ENCODE results near the gene CENPO.
A peak's percentile ranks its signal among the peaks of the same experiment; 100 is the strongest.

Gene CENPO

GRCh38 chr2:24792874-24793760, at the start of gene CENPO, which contains the start of gene PTRHD1:
Gene CENPO (plus strand): TSS chr2:24793425. CDS start chr2:24793920, 495 bp downstream.
Gene PTRHD1 (minus strand): TSS chr2:24793391. CDS start chr2:24793377, 14 bp downstream.
- Histone ChIP-seq H3K27me3 (ENCODE audit: insufficient read depth, low read length) (no peaks in the 10 kb centered on the region), H3K79me2 (ENCODE audit: control insufficient read depth, insufficient read depth, low read length, unreplicated experiment) (peaks cover 48% of the 10 kb centered on the region), H3K4me3 (ENCODE audit: low read depth, low read length) (peak within 1 kb of the TSS; percentile 82), H2AFZ (ENCODE audit: low read length, unreplicated experiment) (peak within 1 kb of the TSS; percentile 71), H3K27ac (ENCODE audit: low read depth, low read length) (peak within 1 kb of the TSS; percentile 89), H3K36me3 (ENCODE audit: insufficient read depth, low read length) (peaks cover 12% of the 10 kb centered on the region), H3K4me1 (ENCODE audit: control insufficient read depth, insufficient read depth, low read length, unreplicated experiment) (peaks cover 18% of the 10 kb centered on the region)

GRCh38 chr2:24743924-24744323, 49.3 kb upstream of the CENPO start:
- no peaks in the 10 kb centered on the region for H3K79me2 ChIP-seq (ENCODE audit: control insufficient read depth, insufficient read depth, low read length, unreplicated experiment)
- peaks cover 5% of the 10 kb centered on the region for H3K4me1 ChIP-seq (ENCODE audit: control insufficient read depth, insufficient read depth, low read length, unreplicated experiment)
- H2AFZ ChIP-seq (ENCODE audit: low read length, unreplicated experiment): no peak overlapping the region
- H3K27me3 ChIP-seq (ENCODE audit: insufficient read depth, low read length): no peaks in the 10 kb centered on the region
- no peak overlapping the region for H3K27ac ChIP-seq (ENCODE audit: low read depth, low read length)
- H3K36me3 ChIP-seq (ENCODE audit: insufficient read depth, low read length): 0 out of 2 replicates have a peak, but pooled peaks cover 4% of the 10 kb centered on the region
- H3K4me3 ChIP-seq (ENCODE audit: low read depth, low read length): no peak overlapping the region

- H3K27me3 ChIP-seq (ENCODE audit: insufficient read depth, low read length): no peaks in the 10 kb centered on the region
- no peak overlapping the region for H2AFZ ChIP-seq (ENCODE audit: low read length, unreplicated experiment)
- H3K79me2 ChIP-seq (ENCODE audit: control insufficient read depth, insufficient read depth, low read length, unreplicated experiment): no peaks in the 10 kb centered on the region
- H3K36me3 ChIP-seq (ENCODE audit: insufficient read depth, low read length): 0 out of 2 replicates have a peak, but pooled peaks cover 4% of the 10 kb centered on the region
- no peak overlapping the region for H3K4me3 ChIP-seq (ENCODE audit: low read depth, low read length)
- peaks cover 4% of the 10 kb centered on the region for H3K4me1 ChIP-seq (ENCODE audit: control insufficient read depth, insufficient read depth, low read length, unreplicated experiment)
- H3K27ac ChIP-seq (ENCODE audit: low read depth, low read length): no peak overlapping the region
Observed at GRCh38 chr2:24744356-24744755, 48.9 kb upstream of the CENPO start.

- Histone ChIP-seq H3K4me1 (ENCODE audit: control insufficient read depth, insufficient read depth, low read length, unreplicated experiment) (no peaks in the 10 kb centered on the region), H3K27ac (ENCODE audit: low read depth, low read length) (no peak overlapping the region), H2AFZ (ENCODE audit: low read length, unreplicated experiment) (no peak overlapping the region)
Observed at GRCh38 chr2:24745825-24746224, 47.4 kb upstream of the CENPO start.

GRCh38 chr2:24747299-24747698, 45.9 kb upstream of the CENPO start:
- Histone ChIP-seq H3K79me2 (ENCODE audit: control insufficient read depth, insufficient read depth, low read length, unreplicated experiment) (no peaks in the 10 kb centered on the region), H3K36me3 (ENCODE audit: insufficient read depth, low read length) (no peaks in the 10 kb centered on the region), H2AFZ (ENCODE audit: low read length, unreplicated experiment) (no peak overlapping the region), H3K27ac (ENCODE audit: low read depth, low read length) (no peak overlapping the region), H3K4me3 (ENCODE audit: low read depth, low read length) (no peak overlapping the region), H3K27me3 (ENCODE audit: insufficient read depth, low read length) (no peaks in the 10 kb centered on the region), H3K4me1 (ENCODE audit: control insufficient read depth, insufficient read depth, low read length, unreplicated experiment) (no peaks in the 10 kb centered on the region)

More at GRCh38 chr2:24745825-24746224, 47.4 kb upstream of the CENPO start:
- no peaks in the 10 kb centered on the region for H3K27me3 ChIP-seq (ENCODE audit: insufficient read depth, low read length)
- H3K36me3 ChIP-seq (ENCODE audit: insufficient read depth, low read length): 0 out of 2 replicates have a peak, but pooled peaks cover 4% of the 10 kb centered on the region
- H3K79me2 ChIP-seq (ENCODE audit: control insufficient read depth, insufficient read depth, low read length, unreplicated experiment): no peaks in the 10 kb centered on the region
- H3K4me3 ChIP-seq (ENCODE audit: low read depth, low read length): no peak overlapping the region

GRCh38 chr2:24749069-24749691, 44.0 kb upstream of the CENPO start:
- no peak overlapping the region for H3K4me3 ChIP-seq (ENCODE audit: low read depth, low read length)
- H3K79me2 ChIP-seq (ENCODE audit: control insufficient read depth, insufficient read depth, low read length, unreplicated experiment): no peaks in the 10 kb centered on the region
- H3K4me1 ChIP-seq (ENCODE audit: control insufficient read depth, insufficient read depth, low read length, unreplicated experiment): no peaks in the 10 kb centered on the region
- H3K27me3 ChIP-seq (ENCODE audit: insufficient read depth, low read length): no peaks in the 10 kb centered on the region
- H3K27ac ChIP-seq (ENCODE audit: low read depth, low read length): no peak overlapping the region
- H3K36me3 ChIP-seq (ENCODE audit: insufficient read depth, low read length): no peaks in the 10 kb centered on the region
- H2AFZ ChIP-seq (ENCODE audit: low read length, unreplicated experiment): no peak overlapping the region

GRCh38 chr2:24754985-24755705, 38.1 kb upstream of the CENPO start:
- Histone ChIP-seq H3K27ac (ENCODE audit: low read depth, low read length) (no peak overlapping the region), H3K4me1 (ENCODE audit: control insufficient read depth, insufficient read depth, low read length, unreplicated experiment) (no peaks in the 10 kb centered on the region), H3K79me2 (ENCODE audit: control insufficient read depth, insufficient read depth, low read length, unreplicated experiment) (no peaks in the 10 kb centered on the region), H3K36me3 (ENCODE audit: insufficient read depth, low read length) (no peaks in the 10 kb centered on the region), H3K27me3 (ENCODE audit: insufficient read depth, low read length) (no peaks in the 10 kb centered on the region), H3K4me3 (ENCODE audit: low read depth, low read length) (no peak overlapping the region), H2AFZ (ENCODE audit: low read length, unreplicated experiment) (no peak overlapping the region)

GRCh38 chr2:24756789-24757188, 36.4 kb upstream of the CENPO start:
- H3K36me3 ChIP-seq (ENCODE audit: insufficient read depth, low read length): no peaks in the 10 kb centered on the region
- no peak overlapping the region for H3K4me3 ChIP-seq (ENCODE audit: low read depth, low read length)

GRCh38 chr2:24761866-24762265, 31.4 kb upstream of the CENPO start:
- no peaks in the 10 kb centered on the region for H3K27me3 ChIP-seq (ENCODE audit: insufficient read depth, low read length)
- no peak overlapping the region for H2AFZ ChIP-seq (ENCODE audit: low read length, unreplicated experiment)
- no peak overlapping the region for H3K27ac ChIP-seq (ENCODE audit: low read depth, low read length)
- no peaks in the 10 kb centered on the region for H3K79me2 ChIP-seq (ENCODE audit: control insufficient read depth, insufficient read depth, low read length, unreplicated experiment)
- no peak overlapping the region for H3K4me3 ChIP-seq (ENCODE audit: low read depth, low read length)
- peaks cover 8% of the 10 kb centered on the region; the same call in 1 of the 2 replicates for H3K36me3 ChIP-seq (ENCODE audit: insufficient read depth, low read length)
- no peaks in the 10 kb centered on the region for H3K4me1 ChIP-seq (ENCODE audit: control insufficient read depth, insufficient read depth, low read length, unreplicated experiment)

More at GRCh38 chr2:24756789-24757188, 36.4 kb upstream of the CENPO start:
- H3K79me2 ChIP-seq (ENCODE audit: control insufficient read depth, insufficient read depth, low read length, unreplicated experiment): no peaks in the 10 kb centered on the region
- no peaks in the 10 kb centered on the region for H3K4me1 ChIP-seq (ENCODE audit: control insufficient read depth, insufficient read depth, low read length, unreplicated experiment)
- no peak overlapping the region for H2AFZ ChIP-seq (ENCODE audit: low read length, unreplicated experiment)
- H3K27ac ChIP-seq (ENCODE audit: low read depth, low read length): no peak overlapping the region
- no peaks in the 10 kb centered on the region for H3K27me3 ChIP-seq (ENCODE audit: insufficient read depth, low read length)

- Histone ChIP-seq H3K79me2 (ENCODE audit: control insufficient read depth, insufficient read depth, low read length, unreplicated experiment) (no peaks in the 10 kb centered on the region), H3K27me3 (ENCODE audit: insufficient read depth, low read length) (no peaks in the 10 kb centered on the region), H2AFZ (ENCODE audit: low read length, unreplicated experiment) (no peak overlapping the region), H3K27ac (ENCODE audit: low read depth, low read length) (no peak overlapping the region), H3K36me3 (ENCODE audit: insufficient read depth, low read length) (peaks cover 8% of the 10 kb centered on the region; the same call in 1 of the 2 replicates), H3K4me1 (ENCODE audit: control insufficient read depth, insufficient read depth, low read length, unreplicated experiment) (no peaks in the 10 kb centered on the region), H3K4me3 (ENCODE audit: low read depth, low read length) (no peak overlapping the region)
Observed at GRCh38 chr2:24762518-24762917, 30.7 kb upstream of the CENPO start.
